Transverse colon (tissue), 4 donors: Measurements from ENCODE around the gene APOBR. TPM values are rescaled to one million over a fixed set of nuclear protein-coding genes. Genes with fewer than 3 reads are reported as not detected.

Source experiments
- DNase-seq: peaks from one replicate; pipeline ENCODE4 v3.0.0-alpha.2; 2019
- H3K27ac ChIP-seq, 4 donors: fragments of 200-600 bp; sonication (generic); 2 replicates each; pipeline ENCODE4 v1.5.1; 2016 to 2018; ENCODE audit warnings: inconsistent platforms in 4 of 4
- H3K27me3 ChIP-seq: fragments of 200-600 bp; sonication (generic); 2 replicates; pipeline ENCODE4 v1.5.1; 2017; ENCODE audit warnings: inconsistent platforms
- H3K36me3 ChIP-seq, 4 donors: fragments of 200-600 bp; sonication (generic); 2 replicates each; pipeline ENCODE4 v1.5.1; 2017 to 2019; ENCODE audit warnings: inconsistent platforms in 4 of 4
- H3K4me1 ChIP-seq, 4 donors: fragments of 200-600 bp; sonication (generic); 2 replicates each; pipeline ENCODE4 v1.5.1; 2017 to 2020; ENCODE audit warnings: inconsistent platforms in 4 of 4
- H3K4me3 ChIP-seq, 4 donors: fragments of 200-600 bp; sonication (generic); 1 replicate in 1 of 4; 2 replicates in 3 of 4; pipeline versions ENCODE4 v1.5.1 to v1.6.1; 2017 to 2019; ENCODE audit warnings: inconsistent platforms in 4 of 4
- H3K9me3 ChIP-seq, 2 donors: fragments of 200-600 bp; sonication (generic); 2 replicates each; pipeline ENCODE4 v1.5.1; 2017 to 2019; ENCODE audit warnings: inconsistent platforms in 2 of 2
- EP300 ChIP-seq: sonication (generic); formaldehyde crosslinking; IDR thresholded peaks from one replicate; pipeline ENCODE4 v1.6.1; 2017; ENCODE audit warnings: antibody characterized with exemption, low read depth
- POLR2A ChIP-seq: fragments of 450-650 bp; IDR thresholded peaks from one replicate; pipeline ENCODE4 v1.6.1; 2016; ENCODE audit warnings: antibody characterized with exemption, mild to moderate bottlenecking, moderate library complexity
- POLR2AphosphoS5 ChIP-seq, 3 donors: sonication (generic); formaldehyde crosslinking; IDR thresholded peaks; one replicate each; pipeline ENCODE4 v1.6.1; 2016; ENCODE audit warnings: antibody characterized with exemption in 3 of 3
- WGBS, 2 donors: methylation state at CpG; one replicate each; pipeline ENCODE4 v1.1.5; 2018; ENCODE audit warnings: low coverage in 1 of 2; 5-methylcytosine and 5-hydroxymethylcytosine counted together
- in situ Hi-C, 4 donors: fragments of 200-750 bp; cut with MboI; loops; one replicate each; pipeline versions ENCODE4 v1.15.0 to v1.15.1; 2017; ENCODE audit warnings: low sequenced_read_pairs in 3 of 4, low pct_ligation_motif_present in 1 of 4, low pct_unique_long_range_greater_than_20kb in 1 of 4
- intact Hi-C: fragments of 100-400 bp; cut with DNase I; formaldehyde crosslinking; loops from one replicate; pipeline ENCODE4 v1.15.1; 2023; ENCODE audit warnings: low total_unique reads
- total RNA-seq, 4 donors: library from RNA; depleted of rRNA; stranded (reverse); fragments of >200 nt; gene quantifications; one replicate each; pipeline ENCODE4 v1.1.0, GENCODE V29; 2016
- TF ChIP-seq, protein P1 (sequence below), 5 experiments: fragments of 200-600 bp in 3 of 5; fragments of 450-650 bp in 2 of 5; sonication (generic) in 3 of 5; IDR thresholded peaks; 1 replicate in 2 of 5; 2 replicates in 3 of 5; pipeline ENCODE4 v1.5.1; 2016 to 2017; ENCODE audit warnings: antibody characterized with exemption in 5 of 5, inconsistent platforms in 3 of 5, mild to moderate bottlenecking in 2 of 5, moderate library complexity in 1 of 5

The APOBR gene
- total RNA-seq, 4 donors from 2014 or later = 60.0 to 96.9 (median 61.7) TPM

DNA sequence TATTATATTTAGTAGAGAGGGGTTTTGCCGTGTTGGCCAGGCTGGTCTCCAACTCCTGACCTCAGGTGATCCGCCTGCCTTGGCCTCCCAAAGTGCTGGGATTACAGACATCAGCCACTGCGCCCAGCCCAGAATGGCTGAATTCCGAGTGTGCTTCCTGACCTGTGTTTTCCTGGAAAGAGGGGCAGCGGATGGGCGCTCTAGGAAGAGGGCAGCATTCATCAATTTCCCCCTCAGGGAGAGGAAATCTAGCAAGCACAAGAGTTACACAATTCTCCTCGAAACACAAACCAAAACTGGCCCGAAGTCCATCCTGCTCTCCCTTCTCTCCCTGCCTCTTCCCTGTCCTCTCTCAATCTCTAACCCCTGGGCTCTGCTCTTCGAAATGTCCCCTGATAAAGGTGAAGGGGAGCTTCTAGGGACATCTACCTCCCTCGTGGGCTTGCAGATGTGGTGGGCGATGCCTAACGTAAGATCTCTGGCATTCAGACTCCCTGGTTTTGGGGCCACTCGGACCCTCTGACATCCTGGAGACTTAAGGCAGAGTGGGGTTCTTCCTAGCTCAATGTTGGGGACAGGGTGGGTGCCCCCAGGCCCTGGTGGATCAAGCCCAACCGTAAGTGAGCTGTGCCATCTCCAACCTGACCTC, 11.2 kb downstream of the APOBR start:
- Histone ChIP-seq H3K36me3 (no peaks in the 10 kb centered on the region), H3K4me3 (no peak overlapping the region), H3K27me3 (no peaks in the 10 kb centered on the region), H3K9me3 (no peaks in the 10 kb centered on the region), H3K4me1 (peaks cover 0 to 4% (median 0%) of the 10 kb centered on the region in 4 donors), H3K27ac (no peak overlapping the region)
- in situ Hi-C loops = no loop called here
- 69% methylated on average over 14 of the region's 14 CpGs; no CpG with 5 or more reads in 1 of the 2 donors for WGBS, 2 donors
- TF ChIP-seq POLR2AphosphoS5 (IDR thresholded peaks at IDR 0.05) (no peak), POLR2A (no peak), EP300 (no peak)
- TF ChIP-seq, protein P1, sequence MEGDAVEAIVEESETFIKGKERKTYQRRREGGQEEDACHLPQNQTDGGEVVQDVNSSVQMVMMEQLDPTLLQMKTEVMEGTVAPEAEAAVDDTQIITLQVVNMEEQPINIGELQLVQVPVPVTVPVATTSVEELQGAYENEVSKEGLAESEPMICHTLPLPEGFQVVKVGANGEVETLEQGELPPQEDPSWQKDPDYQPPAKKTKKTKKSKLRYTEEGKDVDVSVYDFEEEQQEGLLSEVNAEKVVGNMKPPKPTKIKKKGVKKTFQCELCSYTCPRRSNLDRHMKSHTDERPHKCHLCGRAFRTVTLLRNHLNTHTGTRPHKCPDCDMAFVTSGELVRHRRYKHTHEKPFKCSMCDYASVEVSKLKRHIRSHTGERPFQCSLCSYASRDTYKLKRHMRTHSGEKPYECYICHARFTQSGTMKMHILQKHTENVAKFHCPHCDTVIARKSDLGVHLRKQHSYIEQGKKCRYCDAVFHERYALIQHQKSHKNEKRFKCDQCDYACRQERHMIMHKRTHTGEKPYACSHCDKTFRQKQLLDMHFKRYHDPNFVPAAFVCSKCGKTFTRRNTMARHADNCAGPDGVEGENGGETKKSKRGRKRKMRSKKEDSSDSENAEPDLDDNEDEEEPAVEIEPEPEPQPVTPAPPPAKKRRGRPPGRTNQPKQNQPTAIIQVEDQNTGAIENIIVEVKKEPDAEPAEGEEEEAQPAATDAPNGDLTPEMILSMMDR (IDR thresholded peaks at IDR 0.05) = no peak
- no peak for DNase-seq
- intact Hi-C loops = no loop called here

- no peak for TF ChIP-seq EP300
- no peak for TF ChIP-seq POLR2A
- TF ChIP-seq, protein P1 (IDR thresholded peaks at IDR 0.05) = no peak
- TF ChIP-seq POLR2AphosphoS5 (IDR thresholded peaks at IDR 0.05) = no peak
- no peaks in the 10 kb centered on the region for H3K36me3 ChIP-seq
- H3K27me3 ChIP-seq = no peaks in the 10 kb centered on the region
- intact Hi-C loops (no loop called here), in situ Hi-C loops (no loop called here)
- no peak for DNase-seq
- H3K27ac ChIP-seq = no peak overlapping the region
- H3K4me3 ChIP-seq = no peak overlapping the region
- 80 to 83% methylated on average over 1 to 3 of the region's 3 CpGs for WGBS, 2 donors
- no peaks in the 10 kb centered on the region for H3K4me1 ChIP-seq
- no peaks in the 10 kb centered on the region for H3K9me3 ChIP-seq
These were observed 16.6 kb downstream of the APOBR start for GRCh38 chr16:28511031-28511430.

GRCh38 chr16:28511801-28512789, 17.7 kb downstream of the APOBR start:
- TF ChIP-seq POLR2A (no peak), EP300 (no peak), POLR2AphosphoS5 (IDR thresholded peaks at IDR 0.05) (no peak)
- TF ChIP-seq, protein P1 (IDR thresholded peaks at IDR 0.05) = no peak
- no peak for DNase-seq

GRCh38 chr16:28513484-28514181, 19.2 kb downstream of the APOBR start:
- in situ Hi-C loops = no loop called here
- Histone ChIP-seq H3K27ac (no peak overlapping the region), H3K9me3 (no peaks in the 10 kb centered on the region), H3K36me3 (no peaks in the 10 kb centered on the region), H3K4me3 (no peak overlapping the region), H3K27me3 (no peaks in the 10 kb centered on the region), H3K4me1 (no peaks in the 10 kb centered on the region)
- no peak for TF ChIP-seq POLR2A
- DNase-seq = no peak
- 73 to 84% methylated on average over 7 to 12 of the region's 12 CpGs for WGBS, 2 donors
- intact Hi-C loops = no loop called here

More at GRCh38 chr16:28511801-28512789, 17.7 kb downstream of the APOBR start:
- Histone ChIP-seq H3K4me1 (no peaks in the 10 kb centered on the region), H3K27me3 (no peaks in the 10 kb centered on the region), H3K4me3 (no peak overlapping the region), H3K27ac (no peak overlapping the region), H3K36me3 (no peaks in the 10 kb centered on the region), H3K9me3 (no peaks in the 10 kb centered on the region)
- WGBS, 2 donors = 65 to 89% methylated on average over 4 to 21 of the region's 21 CpGs
- in situ Hi-C loops (no loop called here), intact Hi-C loops (no loop called here)
